CD1c-positive myeloid dendritic cell (primary cell): Measurements from ENCODE around the gene IL1RAP.

ENCODE experiments used
- DNase-seq: peaks from one replicate; pipeline ENCODE4 v3.0.0-alpha.2; 2016; ENCODE audit errors: extremely low spot score

IL1RAP gene

DNA sequence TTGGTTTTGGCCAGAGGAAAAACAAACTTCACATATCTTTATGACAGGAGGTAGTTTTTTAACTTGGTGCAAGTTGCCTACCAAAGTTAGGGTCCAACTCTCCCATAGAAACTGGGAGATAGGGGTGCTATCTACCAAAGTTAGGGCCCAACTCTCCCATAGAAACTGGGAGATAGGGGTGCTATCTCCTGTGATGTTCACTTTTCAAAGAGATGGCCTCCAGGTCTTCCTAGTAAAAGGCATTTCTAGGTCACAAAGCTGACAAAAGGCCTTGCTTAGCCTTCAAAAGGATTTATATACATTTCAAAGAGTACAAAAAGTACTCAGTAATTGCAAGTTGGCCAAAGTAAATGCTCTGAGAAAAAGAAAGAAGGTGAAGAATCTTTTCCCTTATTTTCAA lies 27.1 kb downstream of the IL1RAP start:
- no peak for DNase-seq

- no peak for DNase-seq
These were observed 27.7 kb downstream of the IL1RAP start for GRCh38 chr3:190541560-190541959.

DNA sequence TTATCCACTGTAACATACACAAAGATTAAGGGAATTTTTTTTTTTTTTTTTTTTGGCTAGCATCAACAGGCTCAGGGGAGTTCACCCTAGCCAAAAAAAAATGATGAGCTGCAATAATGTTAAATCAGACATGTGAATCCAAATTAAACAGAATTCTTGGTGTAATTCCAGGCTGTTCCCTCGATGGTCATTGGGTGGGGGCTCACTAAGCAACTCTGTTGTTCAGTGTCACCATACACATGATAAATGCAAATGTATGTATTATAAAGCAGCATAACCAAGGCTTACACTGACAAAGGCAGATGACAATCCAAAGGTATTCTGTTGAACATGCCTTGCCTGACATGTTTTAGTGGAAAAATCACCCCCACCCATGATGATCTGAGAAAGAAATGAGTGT lies 29.0 kb downstream of the IL1RAP start:
- DNase-seq: no peak

DNA sequence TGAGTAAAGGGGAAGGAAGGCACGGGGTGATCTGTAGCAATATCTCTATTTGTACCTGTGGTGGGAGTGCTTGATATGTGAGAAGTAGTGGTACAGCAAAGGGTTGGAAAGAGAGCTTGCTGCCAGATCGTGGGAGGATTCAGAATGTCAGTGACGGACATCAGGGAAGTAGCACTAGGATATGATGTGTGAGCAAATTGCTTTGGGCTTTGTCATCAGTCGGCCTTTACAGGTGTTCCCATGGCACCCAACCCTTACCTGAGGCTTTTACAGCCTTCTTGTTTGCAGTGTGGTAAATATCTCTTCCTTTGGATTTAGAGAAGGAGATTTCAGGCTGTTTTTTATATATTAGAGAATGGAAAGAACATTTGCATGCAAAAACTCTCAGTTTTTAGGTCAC lies 29.8 kb downstream of the IL1RAP start:
- DNase-seq: no peak

GRCh38 chr3:190545191-190545590 lies 31.3 kb downstream of the IL1RAP start:
- no peak for DNase-seq

GRCh38 chr3:190546881-190547510 lies 33.1 kb downstream of the IL1RAP start:
- DNase-seq: no peak

DNA sequence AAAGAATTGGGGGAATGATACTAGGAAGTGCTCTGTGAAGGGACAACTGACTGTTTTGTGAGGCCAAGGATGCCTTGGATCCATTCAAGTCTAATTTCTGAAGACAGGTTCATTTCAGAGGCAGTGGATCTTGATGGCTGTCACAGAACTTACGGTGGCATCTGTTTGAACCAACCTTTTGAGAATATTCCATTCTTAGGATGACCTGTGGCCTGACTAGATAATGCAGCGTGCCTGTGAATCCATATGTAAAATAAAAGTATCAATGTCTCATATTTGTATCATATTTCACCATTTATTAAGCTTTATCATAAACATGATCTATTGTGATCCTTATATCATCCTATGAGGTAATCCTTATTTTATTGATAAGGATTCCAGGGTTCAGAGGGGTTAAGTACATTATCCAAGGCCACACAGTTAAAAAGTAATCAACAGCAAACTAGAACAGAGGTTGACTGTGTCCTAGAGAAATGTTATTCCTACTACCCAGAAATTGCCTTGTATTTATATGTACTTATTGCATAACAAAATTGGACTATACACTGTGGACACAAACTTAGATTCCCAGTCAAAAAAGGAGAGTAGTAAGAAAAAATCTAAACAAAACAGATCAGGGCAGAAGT lies 34.3 kb downstream of the IL1RAP start:
- no peak for DNase-seq

DNA sequence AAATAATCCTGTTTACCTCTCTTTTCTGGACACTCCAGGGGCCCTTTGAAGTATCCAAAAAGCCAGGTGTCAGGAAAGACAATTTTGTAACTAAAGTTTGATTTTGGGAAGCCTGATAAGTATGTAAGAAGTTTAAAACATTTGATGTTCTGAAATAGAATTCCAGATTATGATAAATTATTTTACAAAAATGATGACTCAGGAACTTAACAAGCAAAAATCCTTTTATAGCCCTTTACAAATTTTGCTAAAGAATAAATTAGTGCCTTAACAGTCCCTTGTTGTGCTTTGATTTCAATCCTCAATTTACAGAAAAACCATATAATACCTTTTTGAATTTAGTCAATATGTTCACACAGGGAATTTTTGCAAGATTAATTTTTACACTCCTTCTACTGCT lies 38.1 kb downstream of the IL1RAP start:
- DNase-seq: no peak

- DNase-seq: no peak
These were observed 39.3 kb downstream of the IL1RAP start for GRCh38 chr3:190552969-190553759.

DNA sequence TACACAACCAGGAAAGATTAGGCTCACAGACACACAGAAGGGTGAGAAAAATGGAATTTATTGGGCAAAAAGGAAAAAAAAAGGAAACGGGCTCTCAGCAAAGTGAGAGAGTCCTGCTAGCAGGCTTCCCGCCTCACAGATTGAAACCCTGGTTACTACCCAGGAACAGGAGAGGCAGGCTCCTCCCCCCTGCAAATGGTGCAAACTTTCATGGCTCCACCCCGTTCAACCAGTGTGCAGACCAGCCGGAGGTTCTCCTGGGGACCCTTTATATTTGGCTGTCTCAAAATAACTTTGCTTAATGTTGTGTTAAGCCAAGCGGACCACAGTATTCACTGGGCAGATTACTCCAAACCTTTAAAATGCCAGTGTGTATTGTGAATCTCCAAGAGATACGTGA lies 40.3 kb downstream of the IL1RAP start:
- DNase-seq: no peak

GRCh38 chr3:190556351-190556750 lies 42.5 kb downstream of the IL1RAP start:
- DNase-seq: no peak

DNA sequence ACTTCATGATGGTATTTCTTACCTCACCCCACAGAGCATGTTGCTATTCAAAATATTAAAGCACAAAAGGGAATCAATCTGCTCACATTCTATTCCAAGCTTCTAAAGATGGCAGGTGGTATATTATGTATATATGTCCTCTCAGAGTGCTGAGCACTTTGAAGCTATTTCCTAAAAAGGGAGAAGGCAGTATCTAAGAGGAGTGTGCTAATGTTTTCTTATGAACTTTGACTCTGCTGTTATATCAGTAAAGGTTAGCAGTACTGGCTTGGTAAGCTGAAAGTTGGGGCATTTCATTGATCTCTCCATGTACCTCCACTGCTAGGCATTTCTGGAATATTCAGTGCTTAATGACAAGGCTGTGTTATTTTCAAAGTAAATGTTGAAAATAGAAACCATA lies 43.4 kb downstream of the IL1RAP start:
- no peak for DNase-seq

GRCh38 chr3:190558316-190558715 lies 44.4 kb downstream of the IL1RAP start:
- DNase-seq: no peak

DNA sequence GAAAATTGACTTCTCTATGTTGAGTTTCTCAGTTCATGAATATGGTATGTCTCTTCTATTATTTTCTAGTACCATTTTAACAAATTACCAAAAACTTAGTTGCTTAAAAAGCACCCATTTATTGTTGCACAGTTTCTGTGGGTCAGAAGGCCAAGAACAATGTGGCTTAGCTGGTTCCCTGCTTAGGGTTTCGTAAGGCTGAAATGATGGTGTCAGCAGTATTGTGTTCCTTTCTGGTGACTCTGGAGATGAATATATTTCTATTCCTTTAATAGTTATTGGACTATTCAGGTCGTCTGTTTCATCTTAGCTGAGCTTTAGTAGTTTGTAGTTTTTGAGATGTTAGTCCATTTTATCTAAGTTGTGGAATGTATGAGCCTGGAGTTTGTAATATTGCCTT lies 44.9 kb downstream of the IL1RAP start:
- peak; percentile 13 for DNase-seq

DNA sequence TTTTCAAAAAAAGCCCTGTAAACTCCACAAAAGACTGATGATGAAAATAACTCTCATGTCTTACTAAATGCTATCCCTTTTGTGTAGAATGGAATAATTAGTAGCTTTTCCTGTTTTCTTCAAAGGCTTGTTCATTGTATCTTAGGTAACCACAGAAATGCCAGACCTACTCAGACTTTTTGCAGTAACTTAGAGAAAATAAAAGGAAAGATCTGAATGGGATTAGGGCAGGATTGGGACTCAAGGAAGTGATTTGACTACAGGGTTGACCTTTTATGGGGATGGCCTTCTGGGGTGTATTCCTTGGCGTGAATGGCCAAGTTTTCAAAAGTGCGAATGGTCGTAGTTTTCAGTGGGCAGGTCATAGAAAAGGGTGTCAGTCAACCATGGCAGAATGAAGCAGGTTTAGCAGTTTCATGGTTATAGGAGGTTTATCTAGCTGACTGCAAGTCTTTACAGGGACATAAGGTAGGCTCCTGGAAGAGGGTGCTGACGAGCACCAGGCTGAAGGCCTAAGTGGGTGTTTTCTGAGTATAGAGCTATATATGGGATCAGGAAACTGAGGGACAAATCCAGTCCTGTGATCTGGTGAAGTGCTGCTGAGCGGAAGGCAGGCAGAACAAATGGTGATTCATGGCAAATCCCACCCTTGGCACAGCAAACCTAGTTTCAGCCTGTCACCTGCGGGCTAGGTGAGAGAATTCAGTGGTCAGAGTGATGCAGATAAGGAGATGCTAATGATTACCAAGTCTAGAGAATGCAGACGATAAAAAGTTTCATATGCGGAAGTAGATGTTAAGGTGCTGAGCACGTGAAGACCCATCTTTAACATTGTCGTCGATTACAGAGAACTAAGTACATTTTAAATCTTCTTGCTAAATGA lies 46.4 kb downstream of the IL1RAP start:
- no peak for DNase-seq

DNA sequence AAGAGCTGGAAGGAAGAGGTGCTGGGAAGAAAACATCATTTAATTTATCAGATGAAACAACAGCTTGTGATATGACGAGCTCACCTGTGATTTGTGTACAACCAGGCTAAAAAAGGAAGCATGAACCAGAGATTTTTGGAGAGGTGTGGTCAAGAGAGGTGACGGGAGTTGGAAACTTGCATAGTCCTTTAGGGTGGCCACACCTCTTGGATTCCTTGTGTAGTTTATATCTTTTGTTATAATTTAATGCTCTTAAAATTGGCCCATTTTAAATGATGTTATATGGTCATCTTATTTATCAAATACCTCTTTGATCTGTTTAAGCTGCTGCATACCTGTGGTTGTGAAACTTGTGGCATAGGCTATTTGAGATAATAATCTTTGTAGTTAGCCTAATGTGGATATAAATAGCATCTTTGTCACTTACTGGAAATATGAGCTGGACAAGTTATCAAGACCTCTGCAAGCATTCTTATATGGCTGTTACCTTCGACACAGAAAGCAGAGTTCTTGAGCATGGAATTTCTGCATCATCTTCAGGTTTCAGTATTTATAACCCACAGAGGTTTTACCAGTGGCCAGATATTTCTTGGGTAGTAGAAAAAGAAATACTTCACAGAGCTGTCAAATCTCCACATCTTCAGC lies 49.1 kb downstream of the IL1RAP start:
- DNase-seq: no peak

DNA sequence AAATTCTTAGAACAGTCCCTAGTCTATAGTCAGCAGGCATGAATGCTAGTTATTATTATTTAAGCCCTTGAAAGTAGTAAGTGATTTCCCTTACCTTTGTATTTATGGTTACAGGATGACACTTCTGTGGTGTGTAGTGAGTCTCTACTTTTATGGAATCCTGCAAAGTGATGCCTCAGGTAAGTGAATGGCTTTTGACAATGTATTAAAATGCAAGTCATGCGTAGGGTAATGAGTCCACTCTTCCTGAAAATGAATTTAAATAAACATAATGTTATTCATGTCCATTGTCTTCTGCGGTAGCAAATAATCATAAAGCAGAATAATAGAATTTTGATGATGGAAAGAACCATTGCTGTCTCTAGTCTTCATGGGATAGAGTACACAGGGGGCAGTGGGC lies 50.3 kb downstream of the IL1RAP start:
- no peak for DNase-seq

- peak; percentile 95 for DNase-seq
These were observed 52.4 kb downstream of the IL1RAP start for GRCh38 chr3:190566043-190566933.

DNA sequence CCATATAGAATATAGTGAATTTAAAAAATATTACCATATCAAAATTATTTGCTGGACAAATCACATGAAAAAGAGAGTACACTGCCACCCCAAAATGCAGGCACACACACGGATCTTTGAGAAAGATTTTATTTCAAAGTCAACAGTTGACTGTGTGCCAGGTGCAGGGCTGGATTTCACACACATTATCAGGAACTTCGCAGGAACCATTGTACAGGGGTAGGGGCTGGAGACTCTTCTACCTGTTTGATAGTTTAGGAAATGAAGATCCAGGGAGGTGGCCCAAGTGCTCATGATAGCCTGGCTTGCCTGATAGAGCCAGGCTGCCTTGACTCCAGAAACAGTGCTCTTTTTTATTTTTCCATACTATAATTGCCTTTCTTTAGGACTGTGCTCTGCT lies 54.2 kb downstream of the IL1RAP start:
- DNase-seq: no peak

DNA sequence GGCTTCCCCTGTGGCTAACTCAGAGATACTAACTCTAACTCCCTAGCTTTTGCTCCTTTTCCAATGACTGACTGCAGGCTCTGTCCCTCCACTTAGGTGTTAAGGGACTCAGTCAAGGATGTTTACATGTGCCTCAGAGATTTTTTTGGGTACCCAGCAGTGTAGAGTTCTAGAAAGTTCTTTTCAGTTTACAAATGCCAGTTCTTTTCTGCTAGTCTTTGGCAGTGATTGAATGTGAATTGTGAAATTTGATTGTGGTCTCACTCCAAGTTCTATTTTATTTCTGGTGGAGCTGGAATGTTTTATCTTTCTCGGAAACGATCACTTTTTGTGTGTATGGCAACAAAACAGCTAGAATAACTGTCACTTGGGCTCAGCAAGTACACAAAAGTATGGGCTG lies 60.6 kb downstream of the IL1RAP start:
- DNase-seq: no peak
